ENCODE results near the gene CFTR. TPM values are rescaled to one million over a fixed set of nuclear protein-coding genes. Genes with fewer than 3 reads are reported as not detected.

The CFTR gene
- total RNA-seq, 1 experiment from 2014 or later, result not detected

GRCh38 chr7:117717357-117717756, 237.5 kb downstream of the CFTR start:
- no peak overlapping the region for H3K27ac ChIP-seq
- peaks cover 11% of the 10 kb centered on the region; the same call in 1 of the 2 replicates for H3K27me3 ChIP-seq
- no peak overlapping the region for H3K4me3 ChIP-seq

More at GRCh38 chr7:117717357-117717756, 237.5 kb downstream of the CFTR start:
- Histone ChIP-seq H3K36me3 (no peaks in the 10 kb centered on the region), H3K9me3 (replicated peaks) (no peaks in the 10 kb centered on the region), H3K4me1 (no peaks in the 10 kb centered on the region)
- DNase-seq, result no peak

Other genes with a start within 250 kb of the CFTR start
- 0.03 and 0.06 TPM in 2 replicates for gene WNT2, start 157.0 kb upstream of the CFTR start, total RNA-seq (2014; rRNA removed; shearing (Covaris generic))
- not detected in 2 replicates for gene ASZ1, start 52.5 kb upstream of the CFTR start, total RNA-seq (2014; rRNA removed; shearing (Covaris generic))